Measurements from ENCODE around the gene DQX1. TPM values are rescaled to one million over a fixed set of nuclear protein-coding genes. Genes with fewer than 3 reads are reported as not detected.
A peak's percentile ranks its signal among the peaks of the same experiment; 100 is the strongest.

Gene DQX1
- total and polyA plus RNA-seq, 9 of the 15 experiments (the other 6 are each of a cell fraction or from before 2014, with no cell fraction given) = 0.04 to 0.38 (median 0.18) TPM; not detected in 1

DNA sequence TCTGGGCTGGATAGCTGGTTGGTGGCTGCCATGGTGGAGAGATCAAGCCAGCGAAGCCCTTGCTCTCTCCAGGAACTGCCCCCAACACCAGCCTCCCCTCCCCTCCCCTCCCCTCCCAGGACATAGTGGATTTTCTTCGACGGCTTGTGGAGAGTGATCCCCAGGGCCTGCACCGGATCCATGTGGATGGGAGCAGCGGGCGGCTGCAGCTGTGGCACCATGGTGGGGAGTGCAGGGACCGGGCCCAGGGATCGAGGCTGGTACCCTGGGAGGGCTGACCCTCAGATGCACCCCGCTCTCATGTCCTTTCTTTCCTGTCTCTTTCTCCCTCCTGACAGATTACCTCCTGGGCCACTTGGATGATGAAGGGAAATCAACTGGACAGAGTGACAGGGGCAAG, 36.1 kb downstream of the DQX1 start:
- 90% methylated on average over 8 of the region's 9 CpGs for WGBS (ENCODE audit: insufficient coverage, low coverage, missing lambda C conversion rate)
- H4K20me1 ChIP-seq (replicated peaks; ENCODE audit: control insufficient read depth, insufficient read depth, low read length) = no peaks in the 10 kb centered on the region
- POLR2A ChIA-PET = interaction anchor here (1.2 to 2.4 kb wide), 3 partner anchors 9 to 14 kb away, joined by 5 to 13 read pairs (median 6); no protein-coding TSS in a partner anchor
- DNase-seq (ENCODE audit: extremely low read depth in 1 of 4, low spot score in 3 of 4) (no peak), FAIRE-seq (no peak), ATAC-seq (no peak)
- no peak overlapping the region for H3K4me2 ChIP-seq (ENCODE audit: insufficient read depth, low read length)
- CTCF ChIA-PET (ENCODE audit: low intra/inter-chr PET ratio) = no interaction called here
- H3K27me3 ChIP-seq (ENCODE audit: control insufficient read depth in 2 of 2, insufficient read depth in 2 of 2, low read length in 2 of 2) = no peaks in the 10 kb centered on the region
- no peak for TF ChIP-seq PHTF2 (CRISPR knock-in tag; IDR thresholded peaks at IDR 0.05)
- no peak for TF ChIP-seq DNMT1 (IDR thresholded peaks at IDR 0.05)
- TF ChIP-seq, protein P1, sequence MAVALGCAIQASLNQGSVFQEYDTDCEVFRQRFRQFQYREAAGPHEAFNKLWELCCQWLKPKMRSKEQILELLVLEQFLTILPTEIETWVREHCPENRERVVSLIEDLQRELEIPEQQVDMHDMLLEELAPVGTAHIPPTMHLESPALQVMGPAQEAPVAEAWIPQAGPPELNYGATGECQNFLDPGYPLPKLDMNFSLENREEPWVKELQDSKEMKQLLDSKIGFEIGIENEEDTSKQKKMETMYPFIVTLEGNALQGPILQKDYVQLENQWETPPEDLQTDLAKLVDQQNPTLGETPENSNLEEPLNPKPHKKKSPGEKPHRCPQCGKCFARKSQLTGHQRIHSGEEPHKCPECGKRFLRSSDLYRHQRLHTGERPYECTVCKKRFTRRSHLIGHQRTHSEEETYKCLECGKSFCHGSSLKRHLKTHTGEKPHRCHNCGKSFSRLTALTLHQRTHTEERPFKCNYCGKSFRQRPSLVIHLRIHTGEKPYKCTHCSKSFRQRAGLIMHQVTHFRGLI (CRISPR knock-in tag; IDR thresholded peaks at IDR 0.05) = no peak
- no peak for TF ChIP-seq JUNB (CRISPR knock-in tag; conservative IDR thresholded peaks at IDR 0.05)
- TF ChIP-seq ZBTB1 (CRISPR knock-in tag; IDR thresholded peaks at IDR 0.05; ENCODE audit: borderline replicate concordance, low read depth) = no peak
- intact Hi-C loops (cut with micrococcal nuclease) (no loop called here), in situ Hi-C loops (cut with MboI) (loop anchor here (5.0 kb wide), 1 partner anchor 82 kb away; no protein-coding TSS in a partner anchor)
- no TSS peak for BruUV-seq (replicated peaks)
- peak overlapping the region in 1 of 2 experiments; percentile 52; a peak in 1 of 4 replicates for H3K9ac ChIP-seq (ENCODE audit: insufficient read depth in 1 of 2, low read depth in 2 of 2, low read length in 2 of 2)
- peaks cover 4 to 6% of the 10 kb centered on the region in 2 experiments; a peak in 4 of 5 replicates for H3K4me1 ChIP-seq (replicated peaks in 1 of 2; ENCODE audit: control insufficient read depth in 2 of 2, insufficient read depth in 2 of 2, low read length in 2 of 2)
- H3K79me2 ChIP-seq (ENCODE audit: control insufficient read depth, insufficient read depth, low read length) = no peaks in the 10 kb centered on the region
- peaks cover 63% of the 10 kb centered on the region; the same call in 2 of the 3 replicates for H3K36me3 ChIP-seq (ENCODE audit: control insufficient read depth, insufficient read depth, low read length)
- H3K4me3 ChIP-seq = no peak overlapping the region
- H2AFZ ChIP-seq (ENCODE audit: low read depth, low read length) = no peak overlapping the region
- no peaks in the 10 kb centered on the region for H3K9me3 ChIP-seq (replicated peaks; ENCODE audit: control insufficient read depth, insufficient read depth, low read depth, low read length)
- H3K27ac ChIP-seq (ENCODE audit: extremely low read depth, low read depth, low read length) = no peak overlapping the region
- H3K9me1 ChIP-seq (ENCODE audit: control insufficient read depth, insufficient read depth, low read length) = no peaks in the 10 kb centered on the region

Measured in K562 (cell line).